Measurements from ENCODE around the gene LYAR.

Gene LYAR, protein sequence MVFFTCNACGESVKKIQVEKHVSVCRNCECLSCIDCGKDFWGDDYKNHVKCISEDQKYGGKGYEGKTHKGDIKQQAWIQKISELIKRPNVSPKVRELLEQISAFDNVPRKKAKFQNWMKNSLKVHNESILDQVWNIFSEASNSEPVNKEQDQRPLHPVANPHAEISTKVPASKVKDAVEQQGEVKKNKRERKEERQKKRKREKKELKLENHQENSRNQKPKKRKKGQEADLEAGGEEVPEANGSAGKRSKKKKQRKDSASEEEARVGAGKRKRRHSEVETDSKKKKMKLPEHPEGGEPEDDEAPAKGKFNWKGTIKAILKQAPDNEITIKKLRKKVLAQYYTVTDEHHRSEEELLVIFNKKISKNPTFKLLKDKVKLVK

DNA sequence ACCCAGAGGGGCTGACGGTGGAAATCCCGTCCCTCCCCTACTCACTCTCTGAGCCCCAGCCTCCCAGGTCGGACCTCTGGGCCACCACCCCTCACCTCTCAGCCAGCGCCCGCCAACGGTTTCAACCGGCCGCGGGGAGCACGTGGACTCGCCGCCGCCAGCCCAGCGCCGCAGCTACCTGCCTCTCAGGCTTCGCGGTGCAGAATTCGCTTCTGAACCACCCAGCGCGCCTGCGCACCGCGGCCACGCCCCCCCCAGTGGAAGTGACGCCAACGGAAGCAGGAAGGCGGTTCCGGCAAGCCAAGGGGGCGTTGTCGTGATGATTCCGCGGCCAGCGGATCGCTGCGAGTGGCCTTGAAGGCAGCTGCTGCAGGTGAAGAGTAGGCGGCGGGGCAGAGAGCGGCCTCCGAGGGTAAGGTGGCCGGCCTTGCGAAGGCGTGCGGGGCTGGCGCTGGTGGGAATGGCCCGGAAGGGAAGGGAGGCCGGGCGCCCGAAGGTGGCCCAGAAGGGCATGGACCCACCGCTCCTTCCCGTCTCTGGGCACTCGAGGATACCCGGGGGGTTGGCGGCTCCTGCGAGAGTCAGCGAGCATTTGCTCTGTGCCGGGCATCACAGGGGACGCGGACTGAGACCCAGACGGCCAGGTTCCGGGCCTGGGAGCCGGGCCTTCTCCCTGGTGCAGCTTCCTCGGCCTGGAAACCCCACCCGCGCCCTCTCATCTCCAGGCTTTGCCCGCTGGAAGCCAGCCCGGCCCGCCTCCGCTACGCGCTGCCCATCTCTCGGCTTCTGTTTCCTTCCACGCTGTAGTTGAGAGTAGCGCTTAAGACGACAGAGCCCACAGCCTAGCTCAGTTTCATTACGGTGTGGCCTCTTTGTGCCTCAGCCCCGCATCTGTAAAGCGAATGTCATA, at the start of gene LYAR, which contains the start of gene ZBTB49:
LYAR (minus strand) TSS at position 214 of the 910 bp plus-strand sequence. CDS start 6,412 bp downstream, outside the sequence.
ZBTB49 (plus strand) TSS at position 311 of the 910 bp plus-strand sequence. CDS start 9,695 bp downstream, outside the sequence.
- peak; percentile 39 for FAIRE-seq

DNA sequence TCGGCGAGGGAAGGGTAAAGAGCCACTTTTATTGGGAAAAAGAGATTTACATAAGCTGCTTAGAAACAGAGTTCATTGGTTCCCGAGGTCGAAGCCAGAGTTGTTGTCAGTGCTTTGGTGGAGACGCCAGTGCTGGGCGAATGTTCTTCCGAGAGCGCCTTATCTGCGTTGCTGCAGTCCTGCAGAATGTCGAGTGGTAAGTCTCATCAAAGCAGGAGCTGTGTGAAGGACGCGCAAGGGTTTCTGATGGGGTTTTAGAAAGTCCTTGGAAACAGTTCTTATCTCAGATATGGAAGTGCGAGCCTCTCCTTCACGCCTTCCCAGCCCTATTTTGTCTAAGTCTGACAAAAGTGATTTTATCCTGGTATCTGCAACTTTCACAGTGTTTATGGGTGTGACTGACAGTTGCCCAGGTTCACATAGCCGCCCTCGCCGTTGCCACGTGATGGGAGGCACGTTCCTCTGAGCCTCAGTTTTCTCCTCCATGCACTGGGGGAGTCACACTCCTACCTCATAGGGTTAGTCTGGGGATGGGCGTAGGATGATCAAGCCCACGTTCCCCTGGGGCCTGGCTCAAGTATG, 49.6 kb upstream of the LYAR start:
- no peak for FAIRE-seq

DNA sequence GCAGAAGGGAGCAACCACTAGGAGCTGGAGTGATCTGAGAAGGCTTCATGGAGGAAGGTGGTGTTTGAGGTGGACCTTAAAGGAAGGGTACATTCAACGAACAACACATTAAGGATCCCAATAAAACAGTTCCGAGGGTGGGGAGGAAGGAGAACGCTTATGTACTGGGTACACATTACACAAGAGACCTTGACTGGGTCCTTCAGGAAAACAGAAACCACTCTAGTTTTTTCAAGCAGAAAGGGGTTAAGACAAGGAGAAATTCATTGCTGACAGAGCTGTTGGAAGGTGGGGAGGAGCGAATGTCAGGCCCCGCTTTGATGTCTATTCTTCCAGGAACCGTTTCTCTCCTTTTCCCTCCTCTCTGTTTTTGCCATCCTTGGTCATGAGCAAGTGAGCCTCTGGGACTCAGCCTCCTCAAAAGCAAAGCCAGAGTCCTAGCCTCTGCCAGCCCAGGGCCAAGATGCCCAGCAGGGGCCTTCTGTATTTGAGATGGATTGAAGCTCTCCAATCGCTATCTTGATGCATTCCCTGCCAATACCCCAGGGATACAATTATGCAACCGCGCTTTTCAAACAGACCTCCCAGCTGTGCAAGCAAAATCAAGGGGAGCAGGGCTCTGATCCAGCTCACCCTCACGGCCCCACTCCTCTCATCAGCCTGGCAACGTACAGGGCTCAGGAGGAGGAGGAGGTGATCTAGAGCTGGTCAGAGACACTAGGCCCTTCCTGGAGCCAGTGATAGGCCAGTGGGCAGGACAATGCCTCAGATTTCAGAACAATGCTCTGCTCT, 48.5 kb upstream of the LYAR start:
- FAIRE-seq = no peak

DNA sequence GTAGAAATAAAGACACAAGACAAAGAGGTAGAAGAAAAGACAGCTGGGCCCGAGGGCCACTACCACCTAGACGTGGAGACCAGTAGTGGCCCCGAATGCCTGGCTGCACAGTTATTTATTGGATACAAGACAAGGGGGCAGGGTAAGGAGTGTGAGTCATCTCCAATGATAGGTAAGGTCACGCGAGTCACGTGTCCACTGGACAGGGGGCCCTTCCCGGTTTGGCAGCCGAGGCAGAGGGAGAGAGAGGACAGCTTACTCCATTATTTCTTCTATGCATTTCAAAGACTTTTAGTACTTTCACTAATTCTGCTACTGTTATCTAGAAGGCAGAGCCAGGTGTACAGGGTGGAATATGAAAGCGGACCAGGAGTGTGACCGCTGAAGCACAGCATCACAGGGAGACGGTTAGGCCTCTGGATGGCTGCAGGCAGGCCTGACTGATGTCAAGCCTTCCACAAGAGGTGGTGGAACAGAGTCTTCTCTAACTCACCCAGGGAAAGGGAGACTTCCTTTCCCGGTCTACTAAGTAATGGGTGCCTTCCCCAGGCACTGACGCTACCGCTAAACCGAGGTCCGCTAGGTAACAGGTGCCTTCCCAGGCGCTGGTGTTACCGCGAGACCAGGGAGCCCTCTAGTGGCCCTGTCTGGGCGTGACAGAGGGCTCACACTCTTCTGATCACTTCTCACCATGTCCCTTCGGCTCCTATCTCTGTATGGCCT, 45.0 kb upstream of the LYAR start:
- FAIRE-seq = peak; percentile 86

DNA sequence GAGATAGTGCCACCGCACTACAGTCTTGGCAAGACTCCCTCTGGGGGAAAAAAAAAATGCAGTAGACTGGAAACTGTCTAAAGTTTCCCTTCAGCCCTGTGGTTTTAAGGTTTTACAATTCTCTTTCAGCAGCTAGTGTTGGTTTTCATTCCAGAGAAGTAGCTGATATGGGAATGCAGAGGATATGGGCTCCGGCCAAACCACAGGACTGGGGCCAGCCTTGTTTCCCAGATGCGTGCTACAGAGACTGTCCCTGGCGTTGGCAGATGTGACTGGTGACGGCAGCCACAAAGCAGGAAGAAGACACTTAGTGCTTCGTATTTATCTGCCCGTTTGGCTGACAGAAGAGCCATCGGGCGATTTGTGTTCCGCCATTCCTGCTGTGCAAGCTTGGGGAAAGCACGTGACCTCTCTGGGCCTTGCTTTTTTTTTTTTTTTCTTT, 43.3 kb upstream of the LYAR start:
- no peak for FAIRE-seq

DNA sequence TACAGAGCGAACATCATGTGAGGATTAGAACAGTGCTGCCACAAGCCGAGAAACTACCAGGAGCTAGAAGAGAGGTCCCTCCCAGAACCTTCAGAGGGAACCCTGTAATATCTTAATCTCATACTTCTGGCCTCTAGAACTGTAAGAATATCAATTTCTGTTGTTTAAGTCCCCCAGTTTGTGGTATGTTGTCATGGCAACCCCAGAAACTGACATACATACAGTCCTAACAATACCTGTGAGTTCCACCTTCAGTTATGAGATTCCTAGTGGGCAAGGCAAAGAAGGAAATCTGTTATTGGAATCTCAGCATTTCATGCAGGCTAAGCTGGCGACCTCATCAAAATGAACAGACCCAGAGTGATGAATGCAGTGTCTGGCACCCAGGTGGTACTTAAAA, 42.6 kb upstream of the LYAR start:
- no peak for FAIRE-seq

DNA sequence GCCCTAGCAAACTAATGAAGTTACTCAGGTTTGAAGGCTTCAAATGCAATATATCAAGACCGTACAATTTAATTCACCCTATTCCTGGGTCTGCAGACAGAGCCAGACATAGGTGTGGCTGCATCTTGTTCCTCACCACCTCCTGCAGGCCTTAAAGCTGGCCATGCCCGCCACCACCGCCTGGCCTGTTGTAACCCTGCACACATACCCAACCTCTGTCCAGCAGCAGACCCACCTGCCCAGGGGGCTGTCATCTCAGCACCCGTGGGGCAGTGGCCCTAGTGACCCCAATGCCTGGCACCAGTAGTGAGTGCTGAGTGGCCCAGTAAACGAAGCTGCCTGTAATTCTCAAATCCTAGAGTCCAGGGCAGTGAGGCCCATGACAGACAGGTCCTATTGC, 40.8 kb upstream of the LYAR start:
- no peak for FAIRE-seq

DNA sequence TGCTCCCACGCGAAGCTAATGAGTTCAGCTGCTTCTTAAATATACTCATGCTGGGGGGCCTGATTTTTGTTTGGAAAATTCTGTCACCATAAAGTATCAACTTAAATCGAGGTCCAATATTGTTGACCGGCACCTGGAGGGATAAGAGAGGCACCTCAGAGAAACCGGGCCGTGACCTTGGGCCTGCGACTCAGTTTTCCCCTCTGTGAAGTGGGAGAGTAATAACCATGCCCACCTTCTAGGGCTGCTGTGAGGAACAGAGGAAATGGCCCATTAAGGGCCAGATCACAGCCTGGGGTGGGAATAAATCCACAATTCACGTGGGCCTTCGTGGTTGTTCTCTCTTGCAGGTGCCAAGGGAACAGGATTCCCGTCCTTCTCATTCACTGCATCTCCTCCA, 39.5 kb upstream of the LYAR start:
- no peak for FAIRE-seq

DNA sequence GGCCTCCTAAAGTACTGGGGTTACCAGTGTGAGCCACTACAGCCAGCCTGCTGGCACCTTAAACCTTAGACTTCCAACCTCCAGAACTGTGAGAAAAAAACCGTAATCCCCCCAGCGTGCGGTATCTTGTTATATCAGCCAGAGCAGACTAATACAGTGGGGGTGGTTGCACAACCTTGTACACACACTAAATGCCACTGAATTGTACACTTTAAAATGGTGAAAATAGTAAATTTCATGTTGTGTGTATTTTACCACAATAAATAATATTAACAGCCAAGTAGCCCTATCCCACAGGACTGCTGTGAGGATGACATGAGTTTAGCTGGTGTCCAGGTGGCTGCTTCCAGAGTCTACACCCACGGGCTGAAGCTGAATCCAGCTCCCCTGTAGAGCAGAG, 38.9 kb upstream of the LYAR start:
- FAIRE-seq = no peak

DNA sequence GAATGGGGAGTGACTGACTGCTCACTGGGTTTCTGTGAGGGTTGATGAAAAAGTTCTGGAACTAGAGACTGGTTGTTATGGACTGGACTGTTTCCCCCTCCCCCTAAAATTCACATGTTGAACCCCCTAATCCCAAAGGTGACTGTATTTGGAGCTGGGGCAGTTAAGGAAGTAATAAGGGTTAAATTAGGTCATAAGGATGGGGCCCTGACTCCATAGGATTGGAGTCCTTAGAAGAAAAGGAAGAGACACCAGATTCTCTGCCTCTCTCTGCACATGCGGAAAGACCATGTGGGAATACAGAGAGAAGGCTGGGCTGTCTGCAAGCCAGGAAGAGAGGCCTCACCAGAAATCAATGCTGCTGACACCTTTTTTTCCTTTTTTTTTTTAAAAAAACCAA, 38.3 kb upstream of the LYAR start:
- FAIRE-seq = no peak

DNA sequence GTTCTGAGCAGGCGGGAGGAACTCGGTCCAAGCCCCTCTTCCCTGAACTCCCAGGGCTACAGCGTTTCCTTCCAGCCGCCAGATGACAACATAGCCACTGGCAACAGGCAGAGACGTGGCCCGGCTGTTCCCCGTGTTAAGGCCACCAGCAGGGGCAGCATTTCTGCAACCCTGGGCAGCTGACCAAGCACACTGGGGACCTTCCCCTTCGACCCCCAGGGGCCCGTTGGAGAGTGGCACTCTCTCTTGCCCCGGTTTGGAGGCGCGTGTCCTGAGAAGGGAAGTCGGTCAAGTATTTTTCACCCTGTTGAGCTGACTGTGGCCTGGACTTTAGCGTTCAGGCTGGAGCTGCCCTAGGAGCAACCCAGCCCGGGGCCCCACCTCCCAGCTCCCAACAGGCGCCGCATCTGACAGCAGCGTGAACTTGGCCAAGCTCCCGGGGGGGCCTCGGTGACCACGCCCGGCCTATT, 37.7 kb upstream of the LYAR start:
- FAIRE-seq = no peak

DNA sequence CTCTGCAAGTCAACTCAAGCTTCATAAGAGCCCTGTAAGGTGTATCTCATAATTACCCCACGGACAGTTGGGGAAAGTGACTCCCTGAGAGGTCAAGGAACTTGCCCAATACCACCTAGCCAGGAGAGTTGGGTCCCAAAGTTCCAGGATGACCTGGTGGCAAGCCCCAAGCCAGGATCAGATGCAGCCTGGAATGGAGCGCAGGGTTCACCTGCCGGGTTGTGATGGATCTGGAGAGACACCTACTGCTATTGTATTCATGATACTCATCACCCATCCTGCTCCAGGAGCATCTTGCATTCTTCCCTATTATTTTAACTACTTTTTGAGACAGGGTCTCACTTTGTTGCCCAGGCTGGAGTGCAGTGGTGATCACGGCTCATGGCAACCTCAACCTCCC, 36.2 kb upstream of the LYAR start:
- no peak for FAIRE-seq

DNA sequence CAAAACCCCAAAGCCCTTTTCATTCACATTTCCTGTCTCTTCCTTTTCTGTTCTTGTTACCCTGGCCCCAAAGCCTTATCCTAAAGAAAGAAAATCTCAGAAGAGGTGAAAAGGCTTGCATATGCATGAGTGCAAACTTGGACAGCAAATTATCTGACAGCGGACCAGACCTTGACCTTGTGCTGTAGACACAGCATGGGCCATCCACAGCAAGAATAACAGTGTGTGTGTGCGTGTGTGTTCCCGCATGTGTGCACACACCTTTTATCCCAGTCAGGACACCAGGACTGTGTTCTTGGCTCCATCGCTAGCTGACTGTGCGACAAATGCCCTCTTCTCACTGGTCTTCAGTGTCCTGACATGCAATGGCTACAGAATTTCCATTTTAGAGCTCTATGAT, 35.4 kb upstream of the LYAR start:
- no peak for FAIRE-seq

DNA sequence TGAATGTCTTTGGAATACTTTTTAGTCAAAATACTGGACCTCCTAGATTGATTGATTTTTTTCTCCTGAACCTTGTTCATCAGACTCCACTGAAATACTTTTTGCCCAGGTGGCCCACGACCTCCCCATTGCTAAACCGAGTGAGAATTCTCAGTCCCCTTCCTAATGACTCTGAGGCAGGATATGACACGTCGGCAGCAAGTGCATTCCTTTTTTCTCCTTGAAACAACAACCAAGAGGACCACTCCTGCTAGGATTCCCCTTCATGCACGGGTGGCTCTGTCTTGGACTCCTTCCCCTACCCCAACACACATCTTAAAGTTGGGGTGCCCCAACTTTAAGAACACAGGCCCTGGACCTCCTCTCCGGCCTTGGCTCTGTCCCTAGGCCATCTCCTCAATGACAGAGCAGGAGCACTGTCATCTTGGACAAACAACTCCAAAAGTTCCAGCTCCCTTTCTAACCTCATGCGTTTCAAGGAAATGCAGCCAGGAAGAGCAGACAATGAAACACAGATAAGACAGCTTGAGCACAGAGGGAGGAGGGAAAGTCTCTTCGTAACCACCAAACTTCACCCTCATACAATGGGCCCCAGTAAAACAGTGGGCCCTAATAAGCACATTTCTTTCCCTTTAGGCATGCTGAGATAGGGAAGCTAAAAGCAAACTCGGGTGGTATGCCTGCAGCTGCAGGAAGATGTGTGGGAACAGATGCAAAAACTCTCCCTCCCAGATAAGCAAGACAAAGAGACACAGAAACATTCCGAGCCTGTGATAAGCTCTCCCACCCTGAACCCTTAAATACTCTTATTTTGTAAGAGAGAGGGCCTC, 34.0 kb upstream of the LYAR start:
- no peak for FAIRE-seq

DNA sequence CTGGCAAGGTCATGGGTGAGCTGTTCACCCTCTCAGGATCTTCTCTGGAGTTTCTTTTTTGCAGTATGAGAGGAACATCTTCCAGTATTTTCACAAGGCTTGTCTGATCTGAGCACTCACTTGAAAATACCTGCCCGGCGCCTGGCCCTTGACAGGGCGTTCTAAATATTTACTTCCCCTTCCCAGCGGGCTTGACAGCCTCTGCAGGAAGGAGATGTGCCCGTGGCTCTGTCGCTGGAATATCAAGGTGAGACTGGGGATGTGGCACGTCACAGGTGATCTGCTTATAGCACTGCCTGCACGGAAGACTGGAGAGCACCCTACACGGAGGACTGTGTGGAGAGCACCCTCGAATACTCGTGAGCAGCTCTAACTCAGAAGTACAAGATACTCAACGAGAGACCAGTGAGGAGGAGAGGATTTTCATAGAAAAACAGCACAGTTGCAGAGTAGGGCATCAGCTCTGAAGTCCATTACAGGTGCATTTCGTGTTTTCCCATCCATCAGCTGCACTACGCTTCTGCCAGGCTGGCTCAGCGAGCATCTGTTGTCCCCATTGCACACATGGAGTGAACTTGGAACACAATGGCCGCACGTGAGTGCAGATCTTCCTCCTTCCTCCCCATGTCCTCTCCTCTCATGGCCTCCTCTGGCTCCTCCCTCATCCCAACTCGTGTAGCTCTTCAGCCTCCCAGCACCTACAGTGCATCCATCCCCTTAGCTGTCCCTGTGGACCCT, 32.2 kb upstream of the LYAR start:
- no peak for FAIRE-seq

DNA sequence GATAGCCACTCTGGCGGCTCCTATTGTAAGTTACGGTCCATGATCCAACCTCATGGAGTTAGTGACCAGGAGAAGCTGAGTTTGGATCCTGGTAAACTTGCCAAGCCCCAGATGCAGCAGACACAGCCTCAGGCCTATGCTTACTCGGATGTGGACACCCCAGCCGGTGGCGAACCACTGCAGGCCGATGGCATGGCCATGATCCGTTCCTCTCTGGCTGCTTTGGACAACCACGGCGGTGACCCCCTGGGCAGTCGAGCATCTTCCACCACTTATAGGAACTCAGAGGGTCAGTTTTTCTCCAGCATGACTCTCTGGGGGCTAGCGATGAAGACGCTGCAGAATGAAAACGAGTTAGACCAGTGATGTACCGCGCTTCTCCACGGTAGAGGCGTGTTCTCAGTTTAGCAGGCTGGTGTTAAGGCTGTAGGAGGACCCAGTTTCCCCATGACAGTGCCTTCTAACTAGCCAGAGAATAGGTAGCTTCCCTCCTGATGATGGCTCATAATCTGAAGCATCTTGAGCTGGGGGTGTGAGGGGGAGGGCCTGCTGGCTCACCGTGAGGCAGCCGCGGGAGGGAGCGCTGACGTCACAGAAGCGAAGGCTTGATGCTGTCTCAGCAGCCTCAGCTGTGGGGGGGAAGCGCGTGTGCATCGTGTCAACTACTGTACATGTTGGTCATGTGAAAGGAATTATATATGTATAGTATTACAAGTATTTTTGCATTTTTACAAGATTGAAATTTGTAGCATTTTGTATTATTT, 31.2 kb upstream of the LYAR start:
- FAIRE-seq = no peak

DNA sequence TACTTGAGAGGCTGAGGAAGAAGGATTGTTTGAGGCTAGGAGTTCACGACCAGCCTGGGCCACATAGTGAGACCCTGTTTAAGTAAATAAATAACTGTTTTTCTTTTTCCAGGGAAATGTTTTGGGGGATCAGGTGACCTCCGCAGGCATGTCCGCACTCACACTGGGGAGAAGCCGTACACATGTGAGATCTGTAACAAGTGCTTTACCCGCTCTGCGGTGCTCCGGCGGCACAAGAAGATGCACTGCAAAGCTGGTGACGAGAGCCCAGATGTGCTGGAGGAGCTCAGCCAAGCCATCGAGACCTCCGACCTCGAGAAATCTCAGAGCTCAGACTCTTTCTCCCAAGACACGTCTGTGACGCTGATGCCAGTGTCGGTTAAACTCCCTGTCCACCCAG, 30.6 kb upstream of the LYAR start:
- no peak for FAIRE-seq

DNA sequence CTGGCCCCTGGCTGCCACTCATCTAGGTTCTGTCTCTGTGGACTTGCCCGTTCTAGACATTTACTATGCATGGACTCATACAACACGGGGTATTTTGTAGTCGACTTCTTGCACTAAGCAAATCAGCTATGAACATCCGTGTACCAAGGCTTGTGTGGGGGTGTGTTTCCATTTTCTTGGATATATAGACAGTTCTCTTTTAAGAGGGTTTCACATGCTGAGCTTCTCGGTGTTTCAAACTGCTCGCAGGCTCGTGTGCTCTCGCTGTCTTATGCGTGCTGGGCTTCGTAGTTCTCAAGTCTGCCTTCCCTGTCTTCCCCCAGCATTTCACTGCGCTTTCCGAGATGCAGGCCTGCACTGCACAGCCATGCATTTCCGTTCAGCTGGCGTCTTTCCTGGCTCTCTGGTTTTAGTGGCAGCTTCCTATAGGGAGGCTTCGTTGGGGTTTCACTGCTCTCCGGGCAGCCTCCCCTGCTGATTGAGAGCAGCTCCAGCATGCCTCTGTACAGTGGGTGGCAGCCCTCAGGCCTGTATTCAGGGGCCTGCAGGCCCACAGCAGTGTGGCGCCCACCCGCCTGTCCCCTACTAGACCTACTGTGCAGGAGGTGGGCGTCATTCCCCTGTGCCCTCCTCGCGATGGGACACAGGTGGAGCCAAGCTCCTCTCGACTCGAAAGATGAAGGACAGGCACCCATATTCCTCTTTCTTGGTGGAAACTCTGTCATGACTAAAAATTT, 27.7 kb upstream of the LYAR start:
- no peak for FAIRE-seq

DNA sequence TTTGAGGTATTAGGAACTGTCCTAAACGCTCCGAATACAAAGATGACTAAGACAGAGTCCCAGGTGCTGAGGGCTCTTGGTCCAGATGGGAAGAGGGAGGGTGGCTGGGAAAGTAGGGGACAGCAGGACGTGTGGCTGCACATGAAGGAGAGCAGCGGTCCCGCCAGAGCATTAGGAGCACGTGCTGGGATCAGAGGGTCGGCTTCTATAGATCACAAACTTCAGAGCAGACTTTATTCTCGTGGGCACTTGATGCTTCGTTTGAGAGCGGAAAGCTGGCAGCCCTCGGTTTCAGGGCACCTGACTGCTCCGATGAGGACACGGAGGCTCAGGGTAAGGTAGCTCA, 26.2 kb upstream of the LYAR start:
- no peak for FAIRE-seq

Measured in G401.6 (cell line).